Gastrocnemius medialis (tissue), 4 donors: Measurements from ENCODE around the gene SLC26A4. TPM values are rescaled to one million over a fixed set of nuclear protein-coding genes. Genes with fewer than 3 reads are reported as not detected.

Source experiments
- ATAC-seq, 2 donors: fragments of 150-250 bp; one replicate each; pipeline ENCODE4 v1.9.1; 2016
- DNase-seq, 2 donors: peaks; one replicate each; pipeline ENCODE4 v3.0.0-alpha.2; 2019
- H3K27ac ChIP-seq, 4 donors: fragments of 200-600 bp; sonication (generic); 1 replicate in 1 of 4; 2 replicates in 3 of 4; pipeline ENCODE4 v1.5.1; 2016 to 2018; ENCODE audit warnings: mild to moderate bottlenecking in 2 of 4, moderate library complexity in 1 of 4
- H3K27me3 ChIP-seq, 3 donors: fragments of 200-600 bp; sonication (generic) in 2 of 3; 1 replicate in 1 of 3; 2 replicates in 2 of 3; pipeline versions ENCODE4 v1.5.1 to v1.6.0; 2016 to 2019; ENCODE audit warnings: mild to moderate bottlenecking in 1 of 3, moderate library complexity in 1 of 3
- H3K36me3 ChIP-seq, 2 donors: fragments of 200-600 bp; sonication (generic) in 1 of 2; one replicate each; pipeline ENCODE4 v1.5.1; 2017 to 2018
- H3K4me1 ChIP-seq, 2 donors: fragments of 200-600 bp; sonication (generic) in 1 of 2; one replicate each; pipeline ENCODE4 v1.5.1; 2016 to 2017; ENCODE audit warnings: mild to moderate bottlenecking in 2 of 2
- H3K4me3 ChIP-seq, 4 donors: fragments of 200-600 bp; sonication (generic) in 3 of 4; 1 replicate in 1 of 4; 2 replicates in 3 of 4; pipeline ENCODE4 v1.5.1; 2016 to 2019; ENCODE audit warnings: mild to moderate bottlenecking in 2 of 4
- H3K9me3 ChIP-seq, 3 donors: fragments of 200-600 bp; sonication (generic) in 2 of 3; 1 replicate in 1 of 3; 2 replicates in 2 of 3; pipeline ENCODE4 v1.5.1; 2016 to 2019
- CTCF ChIP-seq, 5 experiments: fragments of 450-650 bp in 3 of 5; fragments of 200-600 bp in 2 of 5; sonication (generic) in 2 of 5; IDR thresholded peaks in 4 of 5; conservative IDR thresholded peaks in 1 of 5; 1 replicate in 4 of 5; 2 replicates in 1 of 5; pipeline ENCODE4 v1.5.1; 2016 to 2019; ENCODE audit warnings: antibody characterized with exemption in 5 of 5, mild to moderate bottlenecking in 3 of 5, moderate library complexity in 3 of 5
- POLR2A ChIP-seq, 2 donors: fragments of 450-650 bp; IDR thresholded peaks; one replicate each; pipeline ENCODE4 v1.6.1; 2017; ENCODE audit warnings: antibody characterized with exemption in 2 of 2, mild to moderate bottlenecking in 2 of 2, moderate library complexity in 2 of 2
- in situ Hi-C, 4 donors: fragments of 200-750 bp; cut with MboI; loops; one replicate each; pipeline versions ENCODE4 v1.15.0 to v1.8.0; 2017; ENCODE audit warnings: low sequenced_read_pairs in 4 of 4
- intact Hi-C: fragments of 100-400 bp; cut with DNase I; formaldehyde crosslinking; loops from one replicate; pipeline ENCODE4 v1.15.1; 2023; ENCODE audit warnings: low total_unique reads
- total RNA-seq, 4 donors: library from RNA; depleted of rRNA; stranded (reverse); fragments of >200 nt; gene quantifications; one replicate each; pipeline versions ENCODE4 v1.1.0 to v1.2.3, GENCODE V29; 2016

Gene SLC26A4
- total RNA-seq, 4 donors from 2014 or later, result 0.09 to 2.5 (median 0.20) TPM; not detected in 1

DNA sequence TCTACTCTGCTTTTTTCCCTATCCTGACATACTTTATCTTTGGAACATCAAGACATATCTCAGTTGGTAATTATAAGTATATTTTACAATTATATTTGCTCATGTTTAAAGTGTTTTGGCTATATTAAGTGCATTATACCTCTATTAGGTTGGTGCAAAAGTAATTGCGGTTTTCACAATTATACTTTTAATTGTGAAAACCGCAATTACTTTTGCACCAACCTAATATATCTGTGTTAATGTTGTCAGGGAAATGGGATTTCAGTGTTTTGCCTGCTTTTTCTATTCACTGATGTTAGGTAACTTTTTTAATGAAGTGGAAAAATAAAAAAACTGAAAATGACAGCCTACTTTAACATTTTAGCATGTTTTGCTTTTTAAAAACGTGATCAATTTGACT is 11.6 kb downstream of the SLC26A4 start:
- no peak for TF ChIP-seq POLR2A (IDR thresholded peaks at IDR 0.05)
- no peak for TF ChIP-seq CTCF (IDR thresholded peaks at IDR 0.05 in 4 of 5, conservative IDR thresholded peaks at IDR 0.05 in 1 of 5)
- intact Hi-C loops, result no loop called here
- no peaks in the 10 kb centered on the region for H3K4me1 ChIP-seq
- H3K36me3 ChIP-seq, result no peaks in the 10 kb centered on the region
- H3K4me3 ChIP-seq, result no peak overlapping the region
- no peak for DNase-seq
- no peak for ATAC-seq
- in situ Hi-C loops, result no loop called here
- H3K9me3 ChIP-seq, result no peaks in the 10 kb centered on the region
- no peak overlapping the region for H3K27ac ChIP-seq
- H3K27me3 ChIP-seq, result no peaks in the 10 kb centered on the region

GRCh38 chr7:107676249-107676648 is 15.6 kb downstream of the SLC26A4 start:
- TF ChIP-seq CTCF (IDR thresholded peaks at IDR 0.05 in 4 of 5, conservative IDR thresholded peaks at IDR 0.05 in 1 of 5) (no peak), POLR2A (IDR thresholded peaks at IDR 0.05) (no peak)
- ATAC-seq (no peak), DNase-seq (no peak)
- intact Hi-C loops (no loop called here), in situ Hi-C loops (no loop called here)
- no peak overlapping the region for H3K4me3 ChIP-seq
- H3K4me1 ChIP-seq, result no peaks in the 10 kb centered on the region
- H3K9me3 ChIP-seq, result no peaks in the 10 kb centered on the region
- H3K27ac ChIP-seq, result no peak overlapping the region
- H3K27me3 ChIP-seq, result no peaks in the 10 kb centered on the region
- H3K36me3 ChIP-seq, result no peaks in the 10 kb centered on the region

- Histone ChIP-seq H3K36me3 (no peaks in the 10 kb centered on the region), H3K27me3 (no peaks in the 10 kb centered on the region), H3K4me1 (no peaks in the 10 kb centered on the region), H3K4me3 (no peak overlapping the region), H3K27ac (no peak overlapping the region), H3K9me3 (no peaks in the 10 kb centered on the region)
- in situ Hi-C loops (no loop called here), intact Hi-C loops (no loop called here)
- DNase-seq, result no peak
- ATAC-seq, result no peak
- TF ChIP-seq POLR2A (IDR thresholded peaks at IDR 0.05) (no peak), CTCF (IDR thresholded peaks at IDR 0.05 in 4 of 5, conservative IDR thresholded peaks at IDR 0.05 in 1 of 5) (no peak)
Observed at GRCh38 chr7:107678110-107678753, 17.6 kb downstream of the SLC26A4 start.

DNA sequence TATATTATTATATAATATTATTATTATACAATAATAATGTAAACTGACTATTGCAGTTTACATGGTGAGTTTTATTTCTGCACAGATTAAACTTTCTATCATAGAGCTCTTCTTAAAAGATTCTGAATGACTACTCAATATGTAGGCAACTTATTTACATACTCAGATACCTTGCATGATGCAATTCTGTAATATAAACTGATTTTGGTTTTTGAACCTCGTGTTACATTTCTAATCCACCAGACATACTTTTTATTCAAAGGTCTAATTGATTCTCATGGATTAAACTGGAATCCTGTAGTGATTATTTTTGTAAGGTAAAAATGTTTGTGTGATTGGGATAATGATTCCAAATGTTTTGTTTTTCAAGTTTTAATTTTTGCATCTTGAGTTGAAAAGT is 19.9 kb downstream of the SLC26A4 start:
- H3K4me3 ChIP-seq, result no peak overlapping the region
- H3K4me1 ChIP-seq, result no peaks in the 10 kb centered on the region
- ATAC-seq (no peak), DNase-seq (no peak)
- H3K36me3 ChIP-seq, result no peaks in the 10 kb centered on the region
- intact Hi-C loops, result no loop called here
- in situ Hi-C loops, result no loop called here
- no peaks in the 10 kb centered on the region for H3K27me3 ChIP-seq
- H3K9me3 ChIP-seq, result no peaks in the 10 kb centered on the region
- no peak overlapping the region for H3K27ac ChIP-seq
- no peak for TF ChIP-seq CTCF (IDR thresholded peaks at IDR 0.05 in 4 of 5, conservative IDR thresholded peaks at IDR 0.05 in 1 of 5)
- no peak for TF ChIP-seq POLR2A (IDR thresholded peaks at IDR 0.05)

GRCh38 chr7:107682886-107683285 is 22.3 kb downstream of the SLC26A4 start:
- intact Hi-C loops (no loop called here), in situ Hi-C loops (no loop called here)
- no peak for DNase-seq
- no peaks in the 10 kb centered on the region for H3K27me3 ChIP-seq
- no peak overlapping the region for H3K4me3 ChIP-seq
- no peak overlapping the region for H3K27ac ChIP-seq
- TF ChIP-seq POLR2A (IDR thresholded peaks at IDR 0.05) (no peak), CTCF (IDR thresholded peaks at IDR 0.05 in 4 of 5, conservative IDR thresholded peaks at IDR 0.05 in 1 of 5) (no peak)
- H3K4me1 ChIP-seq, result no peaks in the 10 kb centered on the region
- ATAC-seq, result no peak
- no peaks in the 10 kb centered on the region for H3K36me3 ChIP-seq
- no peaks in the 10 kb centered on the region for H3K9me3 ChIP-seq
